WTC11 (cell line): ENCODE measurements around the gene TMEM59L. TPM values are rescaled to one million over a fixed set of nuclear protein-coding genes. Genes with fewer than 3 reads are reported as not detected.
A peak's percentile ranks its signal among the peaks of the same experiment; 100 is the strongest.

ENCODE experiments used
- ATF6 ChIP-seq: sonication (generic); formaldehyde crosslinking; IDR thresholded peaks from 2 replicates; pipeline ENCODE4 v1.8.1; 2023; ENCODE audit warnings: mild to moderate bottlenecking, missing genetic modification reagents
- CBFB ChIP-seq: sonication (generic); formaldehyde crosslinking; IDR thresholded peaks from 2 replicates; pipeline ENCODE4 v1.8.1; 2022; ENCODE audit warnings: mild to moderate bottlenecking, low read depth, missing genetic modification reagents
- E2F5 ChIP-seq: sonication (generic); formaldehyde crosslinking; IDR thresholded peaks from 2 replicates; pipeline ENCODE4 v1.8.1; 2022; ENCODE audit warnings: mild to moderate bottlenecking, moderate library complexity, missing genetic modification reagents
- FOXJ3 ChIP-seq: sonication (generic); formaldehyde crosslinking; IDR thresholded peaks from 2 replicates; pipeline ENCODE4 v1.9.0; 2021; ENCODE audit warnings: missing genetic modification reagents, mild to moderate bottlenecking, borderline replicate concordance
- FOXP1 ChIP-seq: sonication (generic); formaldehyde crosslinking; IDR thresholded peaks from 2 replicates; pipeline ENCODE4 v1.8.0; 2022; ENCODE audit warnings: missing genetic modification reagents, mild to moderate bottlenecking, moderate library complexity, borderline replicate concordance
- GTF2I ChIP-seq: fragments of 250-450 bp; sonication (Bioruptor Pico); conservative IDR thresholded peaks from 2 replicates; pipeline ENCODE4 v1.4.0; 2021; ENCODE audit warnings: mild to moderate bottlenecking
- HMGXB4 ChIP-seq: sonication (generic); formaldehyde crosslinking; IDR thresholded peaks from 2 replicates; pipeline ENCODE4 v1.8.1; 2023; ENCODE audit warnings: mild to moderate bottlenecking, moderate library complexity, missing genetic modification reagents
- JUN ChIP-seq: sonication (generic); formaldehyde crosslinking; IDR thresholded peaks from 2 replicates; pipeline ENCODE4 v1.8.0; 2023; ENCODE audit warnings: mild to moderate bottlenecking, missing genetic modification reagents
- MAX ChIP-seq: sonication (generic); formaldehyde crosslinking; IDR thresholded peaks from 2 replicates; pipeline ENCODE4 v1.8.0; 2022; ENCODE audit warnings: mild to moderate bottlenecking, missing genetic modification reagents
- MLX ChIP-seq: sonication (generic); formaldehyde crosslinking; IDR thresholded peaks from 2 replicates; pipeline ENCODE4 v1.8.1; 2023; ENCODE audit warnings: mild to moderate bottlenecking, missing genetic modification reagents, moderate library complexity
- NFATC4 ChIP-seq: fragments of 250-450 bp; sonication (Bioruptor Pico); IDR thresholded peaks from 2 replicates; pipeline ENCODE4 v1.9.0; 2021; ENCODE audit warnings: mild to moderate bottlenecking
- NFYB ChIP-seq: sonication (generic); formaldehyde crosslinking; conservative IDR thresholded peaks from 2 replicates; pipeline ENCODE4 v1.8.0; 2022; ENCODE audit warnings: low read depth, missing genetic modification reagents
- OVOL2 ChIP-seq: fragments of 250-450 bp; sonication (Bioruptor Pico); IDR thresholded peaks from 2 replicates; pipeline ENCODE4 v1.9.0; 2021; ENCODE audit warnings: mild to moderate bottlenecking, borderline replicate concordance
- SOX15 ChIP-seq: fragments of 250-450 bp; sonication (Bioruptor Pico); IDR thresholded peaks from 2 replicates; pipeline ENCODE4 v1.9.0; 2021; ENCODE audit warnings: mild to moderate bottlenecking
- USF1 ChIP-seq: sonication (generic); formaldehyde crosslinking; IDR thresholded peaks from 2 replicates; pipeline ENCODE4 v1.8.0; 2022; ENCODE audit warnings: mild to moderate bottlenecking, missing genetic modification reagents
- USF2 ChIP-seq: sonication (generic); formaldehyde crosslinking; IDR thresholded peaks from 2 replicates; pipeline ENCODE4 v1.8.1; 2023; ENCODE audit warnings: mild to moderate bottlenecking, missing genetic modification reagents, moderate library complexity
- ZNF219 ChIP-seq: sonication (generic); formaldehyde crosslinking; IDR thresholded peaks from 2 replicates; pipeline ENCODE4 v1.8.0; 2023; ENCODE audit warnings: missing genetic modification reagents, mild to moderate bottlenecking, borderline replicate concordance
- ZNF396 ChIP-seq: fragments of 250-450 bp; sonication (Bioruptor Pico); IDR thresholded peaks from 2 replicates; pipeline ENCODE4 v1.8.0; 2021; ENCODE audit warnings: mild to moderate bottlenecking, moderate library complexity, borderline replicate concordance
- total RNA-seq: library from RNA; stranded (reverse); gene quantifications from 3 replicates; pipeline ENCODE4 v1.2.3, GENCODE V29; 2021
- TF ChIP-seq, protein P1 (sequence below): fragments of 250-450 bp; sonication (Bioruptor Pico); IDR thresholded peaks from 2 replicates; pipeline ENCODE4 v1.9.0; 2021; ENCODE audit warnings: mild to moderate bottlenecking, borderline replicate concordance
- TF ChIP-seq, protein P2 (sequence below): fragments of 250-450 bp; sonication (Bioruptor Pico); IDR thresholded peaks from 2 replicates; pipeline ENCODE4 v1.9.0; 2021; ENCODE audit warnings: moderate library complexity, mild to moderate bottlenecking, inconsistent platforms, borderline replicate concordance
- TF ChIP-seq, protein P3 (sequence below): fragments of 250-450 bp; sonication (Bioruptor Pico); IDR thresholded peaks from 2 replicates; pipeline ENCODE4 v1.9.0; 2021; ENCODE audit warnings: mild to moderate bottlenecking

Gene TMEM59L
- total RNA-seq, 1 experiment from 2014 or later = 14.8 TPM

DNA sequence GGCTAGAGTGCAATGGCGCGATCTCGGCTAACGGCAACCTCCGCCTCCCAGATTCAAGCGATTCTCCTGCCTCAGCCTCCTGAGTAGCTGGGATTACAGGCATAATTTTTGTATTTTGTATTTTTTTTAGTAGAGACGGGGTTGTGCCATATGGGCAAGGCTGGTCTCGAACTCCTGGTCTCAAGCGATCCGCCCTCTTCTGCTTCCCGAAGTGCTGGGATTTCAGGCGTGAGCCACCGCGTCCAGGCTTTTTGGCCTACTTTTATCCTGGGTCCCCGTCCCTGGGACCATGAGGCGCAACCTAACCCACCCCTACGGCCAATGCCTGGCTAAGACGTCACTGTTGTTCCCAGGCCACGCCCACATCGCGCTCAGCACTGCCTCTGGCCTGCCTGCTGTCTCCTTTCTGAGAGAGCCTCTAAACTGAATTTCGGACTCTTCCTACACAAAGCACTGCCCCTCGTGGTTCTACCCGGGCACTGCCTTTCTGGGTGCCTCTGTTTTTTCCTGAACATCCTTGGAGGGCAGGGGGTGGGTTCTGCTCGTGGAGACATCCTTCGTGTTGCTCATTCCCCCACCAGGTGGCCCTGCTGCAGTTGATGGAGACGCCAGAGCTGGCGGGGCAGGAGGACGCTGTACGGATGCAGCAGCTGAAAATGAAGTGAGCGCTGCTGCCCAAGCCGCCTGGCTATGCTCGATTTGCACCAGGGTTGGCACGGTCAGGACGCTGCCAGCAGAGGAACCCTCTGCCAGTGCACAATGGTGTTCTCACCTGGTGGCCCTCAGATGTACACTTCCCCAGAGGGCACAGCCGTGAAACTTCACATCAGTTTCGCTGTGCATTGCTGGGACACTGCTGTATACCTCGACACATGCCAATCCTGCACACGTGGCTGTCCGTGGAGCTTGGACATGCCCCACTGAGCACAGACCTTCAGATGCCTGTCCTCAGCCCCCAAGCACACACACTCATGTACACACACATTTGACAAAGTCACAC, 22.1 kb upstream of the TMEM59L start (continued):
- TF ChIP-seq JUN (CRISPR knock-in tag) (no peak), GTF2I (CRISPR knock-in tag) (no peak), MLX (CRISPR knock-in tag) (no peak), CBFB (CRISPR knock-in tag) (no peak), ZNF396 (CRISPR knock-in tag) (no peak), SOX15 (CRISPR knock-in tag) (no peak), NFYB (0 out of 2 replicates have a peak, but pooled peaks have one; percentile 36), MAX (peak; percentile 74; the same call in 1 of the 2 replicates), E2F5 (peak; percentile 26; the same call in 1 of the 2 replicates), ZNF219 (CRISPR knock-in tag) (no peak), NFATC4 (no peak), USF1 (no peak), ATF6 (CRISPR knock-in tag) (no peak), HMGXB4 (CRISPR knock-in tag) (0 out of 2 replicates have a peak, but pooled peaks have one; percentile 19), OVOL2 (CRISPR knock-in tag) (no peak), FOXJ3 (CRISPR knock-in tag) (no peak), FOXP1 (no peak), USF2 (CRISPR knock-in tag) (no peak)
- TF ChIP-seq, protein P1, sequence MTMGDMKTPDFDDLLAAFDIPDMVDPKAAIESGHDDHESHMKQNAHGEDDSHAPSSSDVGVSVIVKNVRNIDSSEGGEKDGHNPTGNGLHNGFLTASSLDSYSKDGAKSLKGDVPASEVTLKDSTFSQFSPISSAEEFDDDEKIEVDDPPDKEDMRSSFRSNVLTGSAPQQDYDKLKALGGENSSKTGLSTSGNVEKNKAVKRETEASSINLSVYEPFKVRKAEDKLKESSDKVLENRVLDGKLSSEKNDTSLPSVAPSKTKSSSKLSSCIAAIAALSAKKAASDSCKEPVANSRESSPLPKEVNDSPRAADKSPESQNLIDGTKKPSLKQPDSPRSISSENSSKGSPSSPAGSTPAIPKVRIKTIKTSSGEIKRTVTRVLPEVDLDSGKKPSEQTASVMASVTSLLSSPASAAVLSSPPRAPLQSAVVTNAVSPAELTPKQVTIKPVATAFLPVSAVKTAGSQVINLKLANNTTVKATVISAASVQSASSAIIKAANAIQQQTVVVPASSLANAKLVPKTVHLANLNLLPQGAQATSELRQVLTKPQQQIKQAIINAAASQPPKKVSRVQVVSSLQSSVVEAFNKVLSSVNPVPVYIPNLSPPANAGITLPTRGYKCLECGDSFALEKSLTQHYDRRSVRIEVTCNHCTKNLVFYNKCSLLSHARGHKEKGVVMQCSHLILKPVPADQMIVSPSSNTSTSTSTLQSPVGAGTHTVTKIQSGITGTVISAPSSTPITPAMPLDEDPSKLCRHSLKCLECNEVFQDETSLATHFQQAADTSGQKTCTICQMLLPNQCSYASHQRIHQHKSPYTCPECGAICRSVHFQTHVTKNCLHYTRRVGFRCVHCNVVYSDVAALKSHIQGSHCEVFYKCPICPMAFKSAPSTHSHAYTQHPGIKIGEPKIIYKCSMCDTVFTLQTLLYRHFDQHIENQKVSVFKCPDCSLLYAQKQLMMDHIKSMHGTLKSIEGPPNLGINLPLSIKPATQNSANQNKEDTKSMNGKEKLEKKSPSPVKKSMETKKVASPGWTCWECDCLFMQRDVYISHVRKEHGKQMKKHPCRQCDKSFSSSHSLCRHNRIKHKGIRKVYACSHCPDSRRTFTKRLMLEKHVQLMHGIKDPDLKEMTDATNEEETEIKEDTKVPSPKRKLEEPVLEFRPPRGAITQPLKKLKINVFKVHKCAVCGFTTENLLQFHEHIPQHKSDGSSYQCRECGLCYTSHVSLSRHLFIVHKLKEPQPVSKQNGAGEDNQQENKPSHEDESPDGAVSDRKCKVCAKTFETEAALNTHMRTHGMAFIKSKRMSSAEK (CRISPR knock-in tag) = no peak
- TF ChIP-seq, protein P2, sequence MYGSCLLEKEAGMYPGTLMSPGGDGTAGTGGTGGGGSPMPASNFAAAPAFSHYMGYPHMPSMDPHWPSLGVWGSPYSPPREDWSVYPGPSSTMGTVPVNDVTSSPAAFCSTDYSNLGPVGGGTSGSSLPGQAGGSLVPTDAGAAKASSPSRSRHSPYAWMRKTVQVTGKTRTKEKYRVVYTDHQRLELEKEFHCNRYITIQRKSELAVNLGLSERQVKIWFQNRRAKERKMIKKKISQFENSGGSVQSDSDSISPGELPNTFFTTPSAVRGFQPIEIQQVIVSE (CRISPR knock-in tag) = no peak
- TF ChIP-seq, protein P3, sequence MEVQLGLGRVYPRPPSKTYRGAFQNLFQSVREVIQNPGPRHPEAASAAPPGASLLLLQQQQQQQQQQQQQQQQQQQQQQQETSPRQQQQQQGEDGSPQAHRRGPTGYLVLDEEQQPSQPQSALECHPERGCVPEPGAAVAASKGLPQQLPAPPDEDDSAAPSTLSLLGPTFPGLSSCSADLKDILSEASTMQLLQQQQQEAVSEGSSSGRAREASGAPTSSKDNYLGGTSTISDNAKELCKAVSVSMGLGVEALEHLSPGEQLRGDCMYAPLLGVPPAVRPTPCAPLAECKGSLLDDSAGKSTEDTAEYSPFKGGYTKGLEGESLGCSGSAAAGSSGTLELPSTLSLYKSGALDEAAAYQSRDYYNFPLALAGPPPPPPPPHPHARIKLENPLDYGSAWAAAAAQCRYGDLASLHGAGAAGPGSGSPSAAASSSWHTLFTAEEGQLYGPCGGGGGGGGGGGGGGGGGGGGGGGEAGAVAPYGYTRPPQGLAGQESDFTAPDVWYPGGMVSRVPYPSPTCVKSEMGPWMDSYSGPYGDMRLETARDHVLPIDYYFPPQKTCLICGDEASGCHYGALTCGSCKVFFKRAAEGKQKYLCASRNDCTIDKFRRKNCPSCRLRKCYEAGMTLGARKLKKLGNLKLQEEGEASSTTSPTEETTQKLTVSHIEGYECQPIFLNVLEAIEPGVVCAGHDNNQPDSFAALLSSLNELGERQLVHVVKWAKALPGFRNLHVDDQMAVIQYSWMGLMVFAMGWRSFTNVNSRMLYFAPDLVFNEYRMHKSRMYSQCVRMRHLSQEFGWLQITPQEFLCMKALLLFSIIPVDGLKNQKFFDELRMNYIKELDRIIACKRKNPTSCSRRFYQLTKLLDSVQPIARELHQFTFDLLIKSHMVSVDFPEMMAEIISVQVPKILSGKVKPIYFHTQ (CRISPR knock-in tag) = no peak
